Brain microvascular endothelial cell (primary cell): ENCODE results near the gene CACNB2.

ENCODE experiments used
- DNase-seq: peaks from one replicate; pipeline ENCODE4 v3.0.0-alpha.2; 2020
- H3K27ac ChIP-seq: fragments of 250-450 bp; sonication (Bioruptor Pico); 2 replicates; pipeline ENCODE4 v1.5.1; 2020; ENCODE audit warnings: mild to moderate bottlenecking, moderate library complexity
- H3K27me3 ChIP-seq: fragments of 250-450 bp; sonication (Bioruptor Pico); replicated peaks from 2 replicates; pipeline ENCODE4 v1.5.1; 2020; ENCODE audit warnings: mild to moderate bottlenecking
- H3K36me3 ChIP-seq: fragments of 250-450 bp; sonication (Bioruptor Pico); replicated peaks from 2 replicates; pipeline ENCODE4 v1.5.1; 2020; ENCODE audit warnings: mild to moderate bottlenecking
- H3K4me3 ChIP-seq: 2 replicates; pipeline ENCODE4 v1.5.1; 2011; ENCODE audit warnings: low read depth, mild to moderate bottlenecking, control low read depth, low read length, moderate library complexity
- in situ Hi-C: cut with HindIII; loops from 2 replicates; pipeline ENCODE4 v1.10.0; 2017; ENCODE audit warnings: low sequenced_read_pairs, low pct_ligation_motif_present
- TF ChIP-seq, protein P1 (sequence below): IDR thresholded peaks from 2 replicates; pipeline ENCODE4 v1.5.1; 2011; ENCODE audit warnings: low read depth, mild to moderate bottlenecking, moderate library complexity, low read length, control low read depth, inconsistent platforms; ENCODE audit errors: missing control alignments

The CACNB2 gene

GRCh38 chr10:18473424-18474117, 333.3 kb downstream of the CACNB2 start:
- Histone ChIP-seq H3K4me3 (no peak overlapping the region), H3K27me3 (no peaks in the 10 kb centered on the region), H3K27ac (no peak overlapping the region), H3K36me3 (no peaks in the 10 kb centered on the region)
- TF ChIP-seq, protein P1, sequence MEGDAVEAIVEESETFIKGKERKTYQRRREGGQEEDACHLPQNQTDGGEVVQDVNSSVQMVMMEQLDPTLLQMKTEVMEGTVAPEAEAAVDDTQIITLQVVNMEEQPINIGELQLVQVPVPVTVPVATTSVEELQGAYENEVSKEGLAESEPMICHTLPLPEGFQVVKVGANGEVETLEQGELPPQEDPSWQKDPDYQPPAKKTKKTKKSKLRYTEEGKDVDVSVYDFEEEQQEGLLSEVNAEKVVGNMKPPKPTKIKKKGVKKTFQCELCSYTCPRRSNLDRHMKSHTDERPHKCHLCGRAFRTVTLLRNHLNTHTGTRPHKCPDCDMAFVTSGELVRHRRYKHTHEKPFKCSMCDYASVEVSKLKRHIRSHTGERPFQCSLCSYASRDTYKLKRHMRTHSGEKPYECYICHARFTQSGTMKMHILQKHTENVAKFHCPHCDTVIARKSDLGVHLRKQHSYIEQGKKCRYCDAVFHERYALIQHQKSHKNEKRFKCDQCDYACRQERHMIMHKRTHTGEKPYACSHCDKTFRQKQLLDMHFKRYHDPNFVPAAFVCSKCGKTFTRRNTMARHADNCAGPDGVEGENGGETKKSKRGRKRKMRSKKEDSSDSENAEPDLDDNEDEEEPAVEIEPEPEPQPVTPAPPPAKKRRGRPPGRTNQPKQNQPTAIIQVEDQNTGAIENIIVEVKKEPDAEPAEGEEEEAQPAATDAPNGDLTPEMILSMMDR = no peak
- in situ Hi-C loops = no loop called here
- peak; percentile 21 for DNase-seq

- Histone ChIP-seq H3K4me3 (no peak overlapping the region), H3K27me3 (no peaks in the 10 kb centered on the region), H3K27ac (no peak overlapping the region), H3K36me3 (no peaks in the 10 kb centered on the region)
- TF ChIP-seq, protein P1 = no peak
- no peak for DNase-seq
- in situ Hi-C loops = no loop called here
Observed at GRCh38 chr10:18474118-18474455, 333.9 kb downstream of the CACNB2 start.

DNA sequence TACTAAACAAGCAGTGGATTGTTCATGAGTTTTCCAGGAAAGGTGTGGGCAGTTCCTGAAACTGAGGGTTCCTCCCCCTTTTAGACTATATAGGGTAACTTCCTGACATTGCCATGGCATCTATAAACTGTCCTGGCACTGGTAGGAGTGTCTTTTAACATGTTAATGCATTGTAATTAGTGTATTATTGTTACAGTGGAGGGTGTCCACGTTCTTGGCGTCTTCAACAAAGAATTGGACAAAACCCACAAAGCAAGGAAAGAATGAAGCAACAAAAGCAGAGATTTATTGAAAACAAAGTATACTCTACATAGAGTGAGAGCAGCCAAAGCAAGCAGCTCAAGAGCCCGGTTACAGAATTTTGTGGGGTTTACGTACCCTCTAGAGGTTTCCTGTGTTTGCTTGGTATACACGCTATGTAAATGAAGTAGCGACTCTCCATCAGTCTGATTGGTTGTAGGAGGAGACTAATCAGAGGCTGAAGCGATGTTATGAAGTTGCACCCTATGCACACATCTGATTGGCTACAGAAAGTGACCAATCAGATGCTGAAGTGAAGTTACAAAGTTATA, 335.9 kb downstream of the CACNB2 start:
- Histone ChIP-seq H3K27me3 (no peaks in the 10 kb centered on the region), H3K27ac (no peak overlapping the region), H3K4me3 (no peak overlapping the region), H3K36me3 (no peaks in the 10 kb centered on the region)
- no peak for DNase-seq
- in situ Hi-C loops = no loop called here
- TF ChIP-seq, protein P1 = no peak

DNA sequence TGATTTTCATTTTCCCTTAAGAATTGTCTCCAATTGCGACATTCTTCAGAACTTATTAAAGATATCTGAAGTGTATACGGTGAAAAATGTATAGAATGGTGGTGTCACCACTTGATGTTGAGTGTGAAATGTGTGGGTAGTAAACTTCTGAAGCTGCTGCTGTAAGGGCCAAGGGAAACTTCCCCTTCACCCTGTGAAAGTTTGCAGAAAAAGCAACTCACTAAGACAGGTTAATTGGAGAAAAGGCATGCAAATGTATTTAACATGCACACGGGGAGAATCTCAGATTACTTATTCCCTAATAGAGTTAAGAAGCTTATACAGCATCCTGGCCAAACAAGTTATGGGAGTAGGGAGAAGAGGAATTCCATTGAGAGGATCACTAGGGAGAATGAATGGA, 338.1 kb downstream of the CACNB2 start:
- in situ Hi-C loops = no loop called here
- Histone ChIP-seq H3K27me3 (no peaks in the 10 kb centered on the region), H3K4me3 (no peak overlapping the region), H3K27ac (no peak overlapping the region), H3K36me3 (no peaks in the 10 kb centered on the region)
- TF ChIP-seq, protein P1 = no peak
- DNase-seq = no peak

DNA sequence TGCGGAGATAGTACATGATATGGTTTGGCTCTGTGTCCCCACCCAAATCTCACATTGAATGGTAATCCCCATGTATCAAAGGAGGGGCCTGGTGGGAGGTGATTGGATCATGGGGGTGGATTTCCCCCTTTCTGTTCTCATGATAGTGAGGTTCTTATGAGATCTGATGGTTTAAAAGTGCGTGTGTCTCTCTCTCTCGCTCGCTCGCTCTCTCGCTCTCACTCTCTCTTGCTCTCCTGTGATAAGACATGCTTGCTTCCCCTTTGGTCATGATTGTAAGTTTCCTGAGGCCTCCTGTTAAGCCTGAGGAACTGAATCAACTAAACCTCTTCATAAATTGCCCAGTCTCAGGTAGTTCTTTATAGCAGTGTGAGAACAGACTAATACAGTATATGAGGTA, 339.3 kb downstream of the CACNB2 start:
- no peaks in the 10 kb centered on the region for H3K27me3 ChIP-seq
- no peaks in the 10 kb centered on the region for H3K36me3 ChIP-seq
- no peak for DNase-seq
- in situ Hi-C loops = no loop called here
- no peak overlapping the region for H3K4me3 ChIP-seq
- no peak overlapping the region for H3K27ac ChIP-seq
- TF ChIP-seq, protein P1 = no peak
